Loucy (cell line): ENCODE measurements around the gene ZSWIM2.

Experiments used
- EZH2phosphoT487 ChIP-seq: fragments of 200-600 bp; IDR thresholded peaks from 2 replicates; pipeline ENCODE4 v1.6.1; 2018; ENCODE audit warnings: antibody characterized with exemption, mild to moderate bottlenecking, moderate library complexity, borderline replicate concordance
- TF ChIP-seq, protein P1 (sequence below): fragments of 200-600 bp; sonication (generic); conservative IDR thresholded peaks from 2 replicates; pipeline ENCODE4 v1.5.1; 2014; ENCODE audit warnings: mild to moderate bottlenecking, antibody characterized with exemption, low read length

DNA sequence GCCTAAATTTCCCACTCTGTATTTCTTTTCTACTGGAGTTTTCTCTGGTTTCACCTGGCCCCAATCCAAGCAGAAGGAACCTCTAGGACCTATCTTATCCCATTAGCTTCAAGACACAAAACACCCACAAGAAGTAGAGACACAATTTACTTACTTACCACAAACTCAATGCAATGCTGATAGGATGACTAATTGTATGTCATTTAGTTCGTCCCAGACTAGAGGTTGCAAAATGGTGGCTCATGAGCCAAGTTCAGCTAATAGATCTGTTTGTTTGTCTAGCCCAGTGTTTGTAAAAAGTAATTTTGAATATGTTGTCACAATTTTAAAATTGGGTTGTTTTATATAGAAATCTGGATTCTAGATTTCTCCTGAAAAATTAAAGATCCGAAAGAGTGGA lies 34.7 kb upstream of the ZSWIM2 start:
- TF ChIP-seq, protein P1, sequence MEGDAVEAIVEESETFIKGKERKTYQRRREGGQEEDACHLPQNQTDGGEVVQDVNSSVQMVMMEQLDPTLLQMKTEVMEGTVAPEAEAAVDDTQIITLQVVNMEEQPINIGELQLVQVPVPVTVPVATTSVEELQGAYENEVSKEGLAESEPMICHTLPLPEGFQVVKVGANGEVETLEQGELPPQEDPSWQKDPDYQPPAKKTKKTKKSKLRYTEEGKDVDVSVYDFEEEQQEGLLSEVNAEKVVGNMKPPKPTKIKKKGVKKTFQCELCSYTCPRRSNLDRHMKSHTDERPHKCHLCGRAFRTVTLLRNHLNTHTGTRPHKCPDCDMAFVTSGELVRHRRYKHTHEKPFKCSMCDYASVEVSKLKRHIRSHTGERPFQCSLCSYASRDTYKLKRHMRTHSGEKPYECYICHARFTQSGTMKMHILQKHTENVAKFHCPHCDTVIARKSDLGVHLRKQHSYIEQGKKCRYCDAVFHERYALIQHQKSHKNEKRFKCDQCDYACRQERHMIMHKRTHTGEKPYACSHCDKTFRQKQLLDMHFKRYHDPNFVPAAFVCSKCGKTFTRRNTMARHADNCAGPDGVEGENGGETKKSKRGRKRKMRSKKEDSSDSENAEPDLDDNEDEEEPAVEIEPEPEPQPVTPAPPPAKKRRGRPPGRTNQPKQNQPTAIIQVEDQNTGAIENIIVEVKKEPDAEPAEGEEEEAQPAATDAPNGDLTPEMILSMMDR, result no peak
- no peak for TF ChIP-seq EZH2phosphoT487
